ENCODE results near the gene CDC25B. TPM values are rescaled to one million over a fixed set of nuclear protein-coding genes. Genes with fewer than 3 reads are reported as not detected.

CDC25B gene
- total RNA-seq, 1 experiment from 2014 or later, result 223 TPM

DNA sequence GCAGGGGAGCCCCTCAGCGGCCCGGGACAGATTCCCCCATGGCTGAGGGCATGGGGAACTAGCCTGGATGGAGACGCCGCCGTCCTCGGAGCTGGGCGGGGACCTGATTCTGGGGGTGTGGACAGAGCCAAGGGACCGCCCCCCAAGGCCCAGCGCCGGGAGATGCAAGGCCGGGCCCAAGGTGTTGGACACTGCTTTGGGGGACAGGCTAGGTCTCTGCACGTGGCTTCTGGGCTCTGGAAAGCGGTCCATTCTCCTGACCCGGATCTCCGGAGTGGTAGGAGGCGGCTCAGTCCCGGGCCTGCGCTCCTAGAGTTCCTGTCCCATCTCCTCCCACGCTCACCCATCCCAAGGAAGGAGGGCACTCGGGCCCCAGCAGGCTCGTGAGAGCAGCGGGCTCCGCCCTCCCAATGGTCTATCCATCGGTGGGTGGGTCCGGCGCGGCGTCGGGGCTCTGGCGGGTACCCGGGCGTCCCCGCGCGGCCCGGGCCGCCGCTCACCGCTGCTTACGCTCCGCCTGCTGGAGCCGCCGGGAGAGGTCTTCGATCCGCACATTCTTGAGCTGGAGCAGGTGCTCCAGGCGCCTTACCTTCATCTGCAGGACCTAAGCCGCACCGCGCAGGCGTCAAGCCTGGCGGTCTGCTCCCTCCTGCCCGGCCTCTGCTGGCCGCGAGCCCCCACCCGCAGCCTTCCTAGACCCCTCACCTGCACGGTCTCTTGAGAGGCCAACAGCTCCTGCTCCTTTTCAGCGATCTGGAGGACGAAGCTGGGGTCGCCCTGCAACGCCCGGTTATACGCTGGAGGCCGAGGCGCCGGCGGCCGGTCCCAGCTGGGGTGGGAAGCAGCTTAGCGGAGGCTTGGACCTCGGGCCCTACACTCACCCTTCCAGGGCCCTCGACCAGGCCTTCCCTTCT lies 18.1 kb upstream of the CDC25B start:
- Histone ChIP-seq H4K20me1 (ENCODE audit: insufficient read depth) (no peaks in the 10 kb centered on the region), H3K27ac (ENCODE audit: low read depth, low read length) (no peak overlapping the region), H3K4me3 (replicated peaks in 1 of 2; ENCODE audit: low read depth in 1 of 2, low read length in 2 of 2) (no peak overlapping the region), H3K9me3 (ENCODE audit: control insufficient read depth in 1 of 2, insufficient read depth in 1 of 2, low read depth in 1 of 2, low read length in 2 of 2) (peaks cover 0 to 4% of the 10 kb centered on the region in 2 experiments; a peak in 1 of 4 replicates), H2AFZ (ENCODE audit: low read depth, low read length, poor library complexity, severe bottlenecking) (no peak overlapping the region), H3K27me3 (ENCODE audit: insufficient read depth, low read length) (no peaks in the 10 kb centered on the region), H3K4me1 (ENCODE audit: control insufficient read depth in 1 of 2, insufficient read depth in 2 of 2, low read length in 2 of 2) (peaks cover 0 to 7% of the 10 kb centered on the region in 2 experiments; a peak in 3 of 4 replicates), H3K79me2 (ENCODE audit: insufficient read depth, low read length) (no peaks in the 10 kb centered on the region), H3K36me3 (ENCODE audit: control insufficient read depth in 1 of 2, insufficient read depth in 2 of 2, low read length in 2 of 2) (no peaks in the 10 kb centered on the region), H3K4me2 (ENCODE audit: low read length) (no peak overlapping the region), H3K9ac (ENCODE audit: low read length) (no peak overlapping the region), H3K9me2 (ENCODE audit: insufficient read depth) (no peaks in the 10 kb centered on the region)
- intact Hi-C loops (cut with micrococcal nuclease), result no loop called here
- BruUV-seq (replicated peaks), result no TSS peak
- ChIA-PET POLR2A (no interaction called here), RAD21 (ENCODE audit: low non-redundant PET in 1 of 2, low total read pairs in 2 of 2, uncharacterized antibody in 2 of 2, unreplicated experiment in 2 of 2) (no interaction called here), CTCF (interaction anchor here (0.8 kb wide), 1 partner anchor 40 kb away, joined by 3 read pairs; no protein-coding TSS in a partner anchor)
- TF ChIP-seq EGR1 (IDR thresholded peaks at IDR 0.05; ENCODE audit: low read depth), result no peak
- no peak for TF ChIP-seq ZFX (IDR thresholded peaks at IDR 0.05)
- TF ChIP-seq, protein P1, sequence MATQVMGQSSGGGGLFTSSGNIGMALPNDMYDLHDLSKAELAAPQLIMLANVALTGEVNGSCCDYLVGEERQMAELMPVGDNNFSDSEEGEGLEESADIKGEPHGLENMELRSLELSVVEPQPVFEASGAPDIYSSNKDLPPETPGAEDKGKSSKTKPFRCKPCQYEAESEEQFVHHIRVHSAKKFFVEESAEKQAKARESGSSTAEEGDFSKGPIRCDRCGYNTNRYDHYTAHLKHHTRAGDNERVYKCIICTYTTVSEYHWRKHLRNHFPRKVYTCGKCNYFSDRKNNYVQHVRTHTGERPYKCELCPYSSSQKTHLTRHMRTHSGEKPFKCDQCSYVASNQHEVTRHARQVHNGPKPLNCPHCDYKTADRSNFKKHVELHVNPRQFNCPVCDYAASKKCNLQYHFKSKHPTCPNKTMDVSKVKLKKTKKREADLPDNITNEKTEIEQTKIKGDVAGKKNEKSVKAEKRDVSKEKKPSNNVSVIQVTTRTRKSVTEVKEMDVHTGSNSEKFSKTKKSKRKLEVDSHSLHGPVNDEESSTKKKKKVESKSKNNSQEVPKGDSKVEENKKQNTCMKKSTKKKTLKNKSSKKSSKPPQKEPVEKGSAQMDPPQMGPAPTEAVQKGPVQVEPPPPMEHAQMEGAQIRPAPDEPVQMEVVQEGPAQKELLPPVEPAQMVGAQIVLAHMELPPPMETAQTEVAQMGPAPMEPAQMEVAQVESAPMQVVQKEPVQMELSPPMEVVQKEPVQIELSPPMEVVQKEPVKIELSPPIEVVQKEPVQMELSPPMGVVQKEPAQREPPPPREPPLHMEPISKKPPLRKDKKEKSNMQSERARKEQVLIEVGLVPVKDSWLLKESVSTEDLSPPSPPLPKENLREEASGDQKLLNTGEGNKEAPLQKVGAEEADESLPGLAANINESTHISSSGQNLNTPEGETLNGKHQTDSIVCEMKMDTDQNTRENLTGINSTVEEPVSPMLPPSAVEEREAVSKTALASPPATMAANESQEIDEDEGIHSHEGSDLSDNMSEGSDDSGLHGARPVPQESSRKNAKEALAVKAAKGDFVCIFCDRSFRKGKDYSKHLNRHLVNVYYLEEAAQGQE (IDR thresholded peaks at IDR 0.05; ENCODE audit: low read depth), result no peak
- TF ChIP-seq, protein P2, sequence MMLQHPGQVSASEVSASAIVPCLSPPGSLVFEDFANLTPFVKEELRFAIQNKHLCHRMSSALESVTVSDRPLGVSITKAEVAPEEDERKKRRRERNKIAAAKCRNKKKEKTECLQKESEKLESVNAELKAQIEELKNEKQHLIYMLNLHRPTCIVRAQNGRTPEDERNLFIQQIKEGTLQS (IDR thresholded peaks at IDR 0.05), result no peak
- TF ChIP-seq YY1 (IDR thresholded peaks at IDR 0.05; ENCODE audit: extremely low read depth, insufficient replicate concordance, low read depth, low read length), result no peak
- TF ChIP-seq, protein P3, sequence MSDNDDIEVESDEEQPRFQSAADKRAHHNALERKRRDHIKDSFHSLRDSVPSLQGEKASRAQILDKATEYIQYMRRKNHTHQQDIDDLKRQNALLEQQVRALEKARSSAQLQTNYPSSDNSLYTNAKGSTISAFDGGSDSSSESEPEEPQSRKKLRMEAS (IDR thresholded peaks at IDR 0.05), result no peak
- TF ChIP-seq, protein P4, sequence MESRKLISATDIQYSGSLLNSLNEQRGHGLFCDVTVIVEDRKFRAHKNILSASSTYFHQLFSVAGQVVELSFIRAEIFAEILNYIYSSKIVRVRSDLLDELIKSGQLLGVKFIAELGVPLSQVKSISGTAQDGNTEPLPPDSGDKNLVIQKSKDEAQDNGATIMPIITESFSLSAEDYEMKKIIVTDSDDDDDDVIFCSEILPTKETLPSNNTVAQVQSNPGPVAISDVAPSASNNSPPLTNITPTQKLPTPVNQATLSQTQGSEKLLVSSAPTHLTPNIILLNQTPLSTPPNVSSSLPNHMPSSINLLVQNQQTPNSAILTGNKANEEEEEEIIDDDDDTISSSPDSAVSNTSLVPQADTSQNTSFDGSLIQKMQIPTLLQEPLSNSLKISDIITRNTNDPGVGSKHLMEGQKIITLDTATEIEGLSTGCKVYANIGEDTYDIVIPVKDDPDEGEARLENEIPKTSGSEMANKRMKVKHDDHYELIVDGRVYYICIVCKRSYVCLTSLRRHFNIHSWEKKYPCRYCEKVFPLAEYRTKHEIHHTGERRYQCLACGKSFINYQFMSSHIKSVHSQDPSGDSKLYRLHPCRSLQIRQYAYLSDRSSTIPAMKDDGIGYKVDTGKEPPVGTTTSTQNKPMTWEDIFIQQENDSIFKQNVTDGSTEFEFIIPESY (IDR thresholded peaks at IDR 0.05; ENCODE audit: extremely low read depth, insufficient replicate concordance, low read length), result no peak
- TF ChIP-seq SP1 (IDR thresholded peaks at IDR 0.05; ENCODE audit: low read depth), result no peak
- TF ChIP-seq ZNF274 (IDR thresholded peaks at IDR 0.05; ENCODE audit: low read depth, low read length), result no peak
- no peak for TF ChIP-seq ELF1 (IDR thresholded peaks at IDR 0.05; ENCODE audit: borderline replicate concordance, low read depth)
- TF ChIP-seq EZH2 (IDR thresholded peaks at IDR 0.05), result no peak
- no peak for TF ChIP-seq RAD21 (IDR thresholded peaks at IDR 0.05; ENCODE audit: low read depth)
- TF ChIP-seq CBX3 (IDR thresholded peaks at IDR 0.05; ENCODE audit: low read depth), result no peak
- no peak for TF ChIP-seq POLR2AphosphoS5 (IDR thresholded peaks at IDR 0.05; ENCODE audit: low read depth, low read length)
- no peak for TF ChIP-seq POLR2A (IDR thresholded peaks at IDR 0.05; ENCODE audit: borderline replicate concordance, extremely low read depth, insufficient read depth, insufficient read length)
- TF ChIP-seq CEBPB (IDR thresholded peaks at IDR 0.05; ENCODE audit: low read depth), result no peak
- TF ChIP-seq EZH2phosphoT487 (IDR thresholded peaks at IDR 0.05; ENCODE audit: borderline replicate concordance), result no peak
- ATAC-seq, result no peak
- no peak for DNase-seq (ENCODE audit: low read depth, low spot score)

Data from HCT116 (cell line).